ENCODE results near the gene MYRF.

The MYRF gene

DNA sequence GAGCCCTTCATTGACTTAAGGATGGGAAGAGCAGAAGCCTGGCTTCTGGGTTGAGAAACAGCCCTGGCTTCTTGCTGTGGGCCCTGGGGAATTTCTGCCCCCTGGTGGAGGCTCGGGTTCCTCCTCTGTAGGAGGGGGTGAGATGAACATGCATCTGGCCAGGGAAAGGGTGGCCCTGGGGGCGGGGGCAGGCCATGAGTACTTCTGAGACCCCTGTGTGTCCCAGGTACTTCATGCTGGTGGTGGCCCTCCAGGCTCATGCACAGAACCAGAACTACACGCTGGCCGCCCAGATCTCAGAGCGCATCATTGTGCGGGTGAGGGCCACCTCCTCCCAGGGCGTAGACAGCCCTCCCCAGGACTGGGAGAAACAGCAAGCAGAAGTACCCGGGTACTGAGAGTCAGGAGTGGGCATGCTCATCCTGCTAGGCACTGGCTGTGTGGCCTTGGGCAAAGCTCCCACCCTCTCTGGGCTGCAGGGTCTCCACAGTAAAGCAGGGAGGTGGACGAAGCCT is 24.2 kb downstream of the MYRF start:
- peak; percentile 38 for DNase-seq
- H3K27me3 Mint-ChIP-seq, result peaks cover 31 to 39% of the 10 kb centered on the region in 2 donors
- ATAC-seq (replicated peaks), result peak; percentile 81 to 84
- peaks cover 12 to 19% of the 10 kb centered on the region in 2 donors for H3K4me1 Mint-ChIP-seq
- H3K36me3 Mint-ChIP-seq, result peaks cover 2 to 9% of the 10 kb centered on the region in 2 donors
- peak overlapping the region; percentile 57 to 60 for H3K4me3 Mint-ChIP-seq
- no peak overlapping the region for H3K27ac Mint-ChIP-seq
- H3K9me3 Mint-ChIP-seq, result no peaks in the 10 kb centered on the region

DNA sequence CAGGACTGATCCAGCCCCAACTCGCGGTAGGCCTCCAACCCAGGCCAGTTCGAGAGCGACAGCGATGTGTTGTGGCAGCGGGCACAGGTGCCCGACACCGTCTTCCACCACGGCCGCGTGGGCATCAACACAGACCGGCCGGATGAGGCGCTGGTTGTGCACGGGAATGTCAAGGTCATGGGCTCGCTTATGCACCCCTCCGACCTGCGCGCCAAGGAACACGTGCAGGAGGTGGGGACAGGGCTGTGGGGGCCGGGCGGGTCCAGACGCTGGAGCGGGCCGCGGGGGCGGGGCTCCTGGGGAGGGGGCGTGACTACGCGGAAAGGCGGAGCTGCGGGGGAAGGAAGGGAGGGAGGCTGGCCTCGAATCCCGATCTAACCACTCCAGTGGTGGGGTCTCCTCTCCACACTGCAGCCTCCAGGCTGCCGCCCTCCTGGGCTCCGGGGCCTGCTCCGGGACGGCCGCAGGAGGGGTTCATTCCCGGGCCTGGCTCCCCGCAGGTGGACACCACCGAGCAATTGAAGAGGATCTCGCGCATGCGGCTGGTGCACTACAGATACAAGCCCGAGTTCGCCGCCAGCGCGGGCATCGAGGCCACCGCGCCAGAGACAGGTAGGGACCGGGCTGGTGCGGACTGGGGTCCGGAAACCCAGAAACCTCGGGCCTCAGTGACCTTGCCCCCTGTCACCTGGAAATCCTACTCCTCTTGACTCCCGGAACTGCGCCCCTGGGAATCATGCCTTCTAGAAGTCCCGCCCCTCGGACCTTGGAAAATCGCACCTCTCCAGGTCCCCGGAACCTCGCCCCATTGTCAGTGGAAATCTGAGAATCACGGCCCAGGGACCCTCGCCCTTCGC is 25.0 kb downstream of the MYRF start:
- H3K27me3 Mint-ChIP-seq, result peaks cover 31 to 39% of the 10 kb centered on the region in 2 donors
- H3K4me3 Mint-ChIP-seq, result peak overlapping the region; percentile 57 to 60
- no peaks in the 10 kb centered on the region for H3K9me3 Mint-ChIP-seq
- DNase-seq (peak; percentile 16), ATAC-seq (replicated peaks) (peak; percentile 44 to 55)
- H3K27ac Mint-ChIP-seq, result no peak overlapping the region
- H3K36me3 Mint-ChIP-seq, result peaks cover 6 to 11% of the 10 kb centered on the region in 2 donors
- H3K4me1 Mint-ChIP-seq, result peaks cover 12 to 19% of the 10 kb centered on the region in 2 donors

DNA sequence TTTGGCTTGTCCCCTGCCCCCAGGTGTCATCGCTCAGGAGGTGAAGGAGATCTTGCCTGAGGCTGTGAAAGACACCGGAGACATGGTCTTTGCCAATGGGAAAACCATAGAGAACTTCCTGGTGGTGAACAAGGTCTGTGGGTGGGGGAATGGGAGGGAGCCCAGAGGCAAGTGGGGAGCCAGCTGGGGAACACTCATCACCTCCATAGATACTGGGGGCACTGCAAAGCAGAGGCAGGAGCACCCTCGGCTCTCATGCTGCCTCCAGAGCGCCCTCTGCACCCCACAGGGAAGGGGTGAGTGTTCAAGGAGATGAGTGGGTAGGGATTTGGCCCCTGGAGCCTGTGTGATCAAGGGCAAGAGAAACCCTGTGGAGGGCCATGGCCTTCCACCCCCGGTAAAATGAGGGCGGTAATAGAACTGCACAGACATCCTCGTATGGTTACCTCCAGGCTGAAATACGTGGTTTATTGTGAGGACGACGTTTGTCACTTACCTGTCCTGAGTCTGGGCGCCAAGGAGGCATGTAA is 26.0 kb downstream of the MYRF start:
- ATAC-seq (replicated peaks), result no peak
- DNase-seq, result no peak
- no peak overlapping the region for H3K27ac Mint-ChIP-seq
- peaks cover 12 to 19% of the 10 kb centered on the region in 2 donors for H3K4me1 Mint-ChIP-seq
- no peaks in the 10 kb centered on the region for H3K9me3 Mint-ChIP-seq
- H3K36me3 Mint-ChIP-seq, result peaks cover 8 to 17% of the 10 kb centered on the region in 2 donors
- no peak overlapping the region for H3K4me3 Mint-ChIP-seq
- peaks cover 31 to 35% of the 10 kb centered on the region in 2 donors for H3K27me3 Mint-ChIP-seq

DNA sequence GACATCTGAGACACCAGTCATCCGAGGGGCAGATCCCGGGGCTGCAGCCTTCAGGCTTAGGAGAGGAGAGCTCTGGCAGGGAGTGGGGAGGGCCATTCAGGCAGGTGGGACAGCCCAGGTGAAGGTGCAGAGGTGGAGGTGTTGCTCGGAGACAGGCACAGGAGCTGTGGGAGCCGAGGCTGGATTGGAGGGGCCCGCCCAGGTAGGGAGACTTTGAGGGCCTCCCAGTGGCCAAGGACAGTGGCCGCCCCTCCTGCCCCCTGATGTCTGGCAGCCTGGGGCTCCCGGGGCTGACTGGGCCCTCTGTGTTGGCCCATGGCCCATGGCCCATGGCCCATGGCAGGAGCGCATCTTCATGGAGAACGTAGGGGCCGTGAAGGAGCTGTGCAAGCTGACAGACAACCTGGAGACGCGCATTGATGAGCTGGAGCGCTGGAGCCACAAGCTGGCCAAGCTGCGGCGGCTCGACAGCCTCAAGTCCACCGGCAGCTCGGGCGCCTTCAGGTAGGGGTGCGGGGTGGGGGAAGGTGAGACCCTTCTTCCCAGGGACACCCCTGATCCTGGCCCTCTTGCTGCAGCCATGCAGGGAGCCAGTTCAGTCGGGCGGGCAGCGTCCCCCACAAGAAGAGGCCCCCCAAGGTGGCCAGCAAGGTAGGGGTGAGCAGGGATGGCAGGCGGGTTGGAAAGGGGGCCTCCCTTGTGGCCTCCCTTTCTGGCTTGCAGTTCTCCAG is 26.6 kb downstream of the MYRF start:
- Mint-ChIP-seq H3K36me3 (peaks cover 11 to 24% of the 10 kb centered on the region in 2 donors), H3K27me3 (peaks cover 31 to 35% of the 10 kb centered on the region in 2 donors), H3K4me3 (no peak overlapping the region), H3K4me1 (peaks cover 14 to 19% of the 10 kb centered on the region in 2 donors), H3K27ac (no peak overlapping the region), H3K9me3 (no peaks in the 10 kb centered on the region)
- ATAC-seq (replicated peaks) (no peak), DNase-seq (no peak)

DNA sequence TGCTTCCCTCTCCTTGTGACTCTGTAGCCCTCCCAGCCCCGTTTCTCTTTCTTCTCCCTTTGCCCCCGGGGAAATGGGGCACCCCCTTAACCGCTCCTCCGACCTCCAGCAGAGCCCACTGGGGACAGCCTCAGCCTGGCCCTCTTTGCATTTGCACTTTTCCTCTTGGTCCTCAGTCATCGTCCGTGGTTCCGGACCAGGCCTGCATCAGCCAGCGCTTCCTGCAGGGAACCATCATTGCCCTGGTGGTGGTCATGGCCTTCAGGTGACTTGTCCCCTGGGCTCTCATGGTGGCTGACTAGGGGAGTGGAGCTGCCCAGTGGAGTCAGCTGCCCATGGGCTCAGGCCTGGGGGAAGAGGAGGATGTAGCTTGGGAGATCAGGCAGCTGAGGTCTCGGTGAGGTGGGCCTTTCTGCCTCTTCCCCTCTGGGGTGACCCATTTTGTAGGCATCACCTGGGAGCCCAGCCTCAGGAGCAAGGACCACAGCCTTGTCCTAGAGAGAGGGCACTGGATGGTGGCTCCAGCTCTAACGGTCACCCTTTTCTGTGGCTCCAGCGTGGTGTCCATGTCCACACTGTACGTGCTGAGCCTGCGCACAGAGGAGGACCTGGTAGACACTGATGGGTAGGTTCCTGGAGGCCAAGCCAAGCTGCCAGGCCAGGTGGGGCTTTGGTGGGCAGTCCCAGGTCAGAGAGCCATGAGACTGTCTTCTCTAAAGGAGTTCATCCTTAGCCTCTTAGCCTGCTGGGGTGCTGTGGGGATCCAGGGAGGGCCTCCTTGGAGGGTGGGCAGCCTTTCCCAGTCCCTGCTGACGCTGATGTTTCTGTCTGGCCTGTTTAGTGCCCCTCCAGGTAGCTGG is 27.5 kb downstream of the MYRF start:
- ATAC-seq (replicated peaks) (no peak), DNase-seq (no peak)
- H3K4me3 Mint-ChIP-seq, result no peak overlapping the region
- peaks cover 19 to 27% of the 10 kb centered on the region in 2 donors for H3K4me1 Mint-ChIP-seq
- no peaks in the 10 kb centered on the region for H3K9me3 Mint-ChIP-seq
- peaks cover 19 to 32% of the 10 kb centered on the region in 2 donors for H3K36me3 Mint-ChIP-seq
- peaks cover 26 to 31% of the 10 kb centered on the region in 2 donors for H3K27me3 Mint-ChIP-seq
- H3K27ac Mint-ChIP-seq, result peak overlapping the region; percentile 74

DNA sequence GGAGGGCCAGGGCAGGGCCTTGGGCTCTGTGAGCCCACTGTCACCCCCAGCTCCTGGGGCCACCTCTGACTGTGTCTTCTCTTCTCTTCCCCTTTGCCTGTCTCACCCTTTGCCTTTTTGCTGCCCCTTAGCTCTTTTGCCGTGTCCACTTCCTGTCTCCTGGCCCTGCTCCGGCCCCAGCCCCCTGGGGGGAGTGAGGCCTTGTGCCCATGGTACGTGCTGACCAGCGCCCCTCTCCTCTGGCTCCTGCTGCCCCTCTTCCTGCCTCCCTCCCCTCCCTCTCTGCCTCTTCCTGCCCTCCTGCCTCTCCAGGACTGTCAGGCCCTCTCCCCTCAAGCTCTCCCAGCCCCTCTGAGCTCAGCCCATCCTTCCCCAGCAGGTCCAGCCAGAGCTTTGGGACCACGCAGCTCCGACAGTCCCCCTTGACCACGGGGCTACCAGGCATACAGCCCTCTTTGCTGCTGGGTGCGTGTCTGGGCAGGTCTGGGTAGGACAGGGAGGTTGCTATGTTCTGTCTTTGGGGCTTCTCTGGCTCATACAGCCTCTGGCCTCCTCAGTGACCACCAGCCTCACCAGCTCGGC is 28.2 kb downstream of the MYRF start:
- Mint-ChIP-seq H3K4me1 (peaks cover 18 to 28% of the 10 kb centered on the region in 2 donors), H3K9me3 (no peaks in the 10 kb centered on the region), H3K27me3 (peaks cover 19 to 24% of the 10 kb centered on the region in 2 donors), H3K36me3 (peaks cover 26 to 40% of the 10 kb centered on the region in 2 donors), H3K27ac (no peak overlapping the region), H3K4me3 (no peak overlapping the region)
- DNase-seq (no peak), ATAC-seq (replicated peaks) (no peak)

DNA sequence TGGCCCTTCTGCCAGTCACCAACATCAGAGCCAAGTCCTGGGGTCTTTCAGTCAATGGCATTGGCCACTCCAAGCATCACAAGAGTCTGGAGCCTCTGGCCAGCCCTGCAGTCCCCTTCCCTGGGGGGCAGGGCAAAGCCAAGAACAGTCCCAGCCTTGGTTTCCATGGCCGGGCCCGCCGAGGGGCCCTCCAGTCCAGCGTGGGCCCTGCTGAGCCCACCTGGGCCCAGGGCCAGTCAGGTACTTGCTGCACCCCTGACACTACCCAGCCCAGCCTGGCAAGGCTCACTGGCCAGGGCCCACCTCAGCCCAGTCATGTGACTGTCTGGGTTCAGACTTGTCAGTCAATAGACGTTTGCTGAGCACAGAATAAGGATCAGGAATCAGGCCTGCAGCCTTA is 29.1 kb downstream of the MYRF start:
- Mint-ChIP-seq H3K4me1 (peaks cover 20 to 32% of the 10 kb centered on the region in 2 donors), H3K4me3 (no peak overlapping the region), H3K9me3 (no peaks in the 10 kb centered on the region), H3K36me3 (peaks cover 26 to 44% of the 10 kb centered on the region in 2 donors), H3K27ac (no peak overlapping the region), H3K27me3 (peaks cover 10 to 18% of the 10 kb centered on the region in 2 donors)
- DNase-seq (no peak), ATAC-seq (replicated peaks) (no peak)

DNA sequence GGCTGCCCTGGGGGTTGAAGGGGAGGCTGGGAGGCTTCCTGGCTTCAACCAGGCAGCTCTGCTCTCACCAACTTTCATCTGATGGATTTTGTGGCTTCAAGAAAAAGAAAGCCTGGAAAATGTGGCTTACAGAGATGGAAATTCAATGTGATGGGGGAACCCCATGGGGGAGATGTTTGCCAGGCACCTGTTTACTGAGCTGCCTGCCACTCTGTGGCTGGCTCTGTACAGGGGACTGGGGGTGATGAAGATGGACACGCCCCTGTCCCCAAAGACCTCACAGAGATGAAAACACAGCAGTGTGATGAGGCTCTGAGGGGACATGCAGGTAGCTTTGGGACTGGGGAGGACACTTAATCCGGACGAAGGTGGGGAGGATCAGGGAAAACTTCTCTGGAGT is 29.9 kb downstream of the MYRF start:
- no peak for ATAC-seq (replicated peaks)
- no peak overlapping the region for H3K27ac Mint-ChIP-seq
- peaks cover 17 to 32% of the 10 kb centered on the region in 2 donors for H3K4me1 Mint-ChIP-seq
- no peaks in the 10 kb centered on the region for H3K9me3 Mint-ChIP-seq
- H3K27me3 Mint-ChIP-seq, result peaks cover 7 to 16% of the 10 kb centered on the region in 2 donors
- DNase-seq, result no peak
- H3K4me3 Mint-ChIP-seq, result no peak overlapping the region
- H3K36me3 Mint-ChIP-seq, result peaks cover 27 to 44% of the 10 kb centered on the region in 2 donors

DNA sequence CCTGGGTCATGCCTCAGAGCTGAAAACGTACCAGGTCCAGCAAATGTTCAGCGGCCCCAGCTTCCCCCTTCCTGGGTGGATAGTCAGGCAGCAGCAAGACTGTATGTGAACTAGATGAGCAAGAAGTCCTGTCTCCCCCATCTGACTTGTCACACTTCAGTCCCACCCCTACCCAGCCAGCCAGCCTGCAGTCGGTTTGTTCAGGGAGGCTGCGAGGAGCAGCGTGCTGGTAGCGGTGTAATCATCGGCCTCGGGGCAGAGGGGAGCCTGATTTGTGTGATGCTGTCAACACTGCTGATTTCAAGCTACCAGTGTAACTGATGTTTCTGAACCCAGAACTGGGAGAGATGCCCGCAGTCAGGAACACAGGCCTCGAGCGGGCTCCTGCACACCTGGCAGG is 30.4 kb downstream of the MYRF start:
- no peak for ATAC-seq (replicated peaks)
- no peaks in the 10 kb centered on the region for H3K9me3 Mint-ChIP-seq
- peaks cover 29 to 44% of the 10 kb centered on the region in 2 donors for H3K36me3 Mint-ChIP-seq
- no peak overlapping the region for H3K27ac Mint-ChIP-seq
- DNase-seq, result no peak
- H3K4me3 Mint-ChIP-seq, result no peak overlapping the region
- H3K4me1 Mint-ChIP-seq, result peaks cover 17 to 31% of the 10 kb centered on the region in 2 donors
- peaks cover 5 to 14% of the 10 kb centered on the region in 2 donors for H3K27me3 Mint-ChIP-seq

DNA sequence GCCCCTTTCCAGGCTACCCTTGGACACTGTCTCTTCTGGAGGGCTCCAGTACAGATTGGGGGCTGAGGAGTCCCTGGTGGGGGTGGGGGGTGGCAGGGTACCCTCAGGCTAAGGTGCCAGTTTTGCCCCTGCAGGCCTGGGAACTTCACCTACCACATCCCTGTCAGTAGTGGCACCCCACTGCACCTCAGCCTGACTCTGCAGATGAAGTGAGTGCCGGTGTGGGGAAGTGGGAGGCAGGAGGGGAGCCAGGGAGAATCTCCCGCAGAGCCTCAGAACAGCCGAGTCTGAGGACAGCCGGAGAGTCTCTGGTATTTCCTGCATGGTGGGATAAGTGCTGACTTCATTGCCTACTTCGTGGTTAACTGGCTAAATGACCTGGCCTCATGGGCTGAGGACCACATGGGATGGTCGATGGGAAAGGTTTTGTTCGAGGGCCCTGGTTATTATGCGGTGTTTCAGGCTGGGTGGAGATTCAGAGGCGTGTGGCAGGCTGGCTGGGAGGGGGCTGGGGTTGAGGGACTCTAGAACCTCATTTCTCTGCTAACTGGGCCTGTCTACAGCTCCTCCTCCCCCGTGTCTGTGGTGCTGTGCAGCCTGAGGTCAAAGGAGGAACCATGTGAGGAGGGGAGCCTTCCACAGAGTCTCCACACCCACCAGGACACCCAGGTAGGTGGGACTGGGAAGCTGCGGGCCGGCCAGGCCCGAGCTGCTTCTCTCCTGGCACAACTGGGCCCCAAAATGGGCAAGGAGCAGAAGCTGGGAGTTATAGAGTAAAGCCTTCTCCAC is 31.5 kb downstream of the MYRF start:
- Mint-ChIP-seq H3K9me3 (no peaks in the 10 kb centered on the region), H3K4me3 (no peak overlapping the region), H3K4me1 (peaks cover 15 to 26% of the 10 kb centered on the region in 2 donors), H3K27ac (peak overlapping the region; percentile 47), H3K27me3 (peaks cover 0 to 4% of the 10 kb centered on the region in 2 donors), H3K36me3 (peaks cover 36 to 48% of the 10 kb centered on the region in 2 donors)
- no peak for ATAC-seq (replicated peaks)
- no peak for DNase-seq

DNA sequence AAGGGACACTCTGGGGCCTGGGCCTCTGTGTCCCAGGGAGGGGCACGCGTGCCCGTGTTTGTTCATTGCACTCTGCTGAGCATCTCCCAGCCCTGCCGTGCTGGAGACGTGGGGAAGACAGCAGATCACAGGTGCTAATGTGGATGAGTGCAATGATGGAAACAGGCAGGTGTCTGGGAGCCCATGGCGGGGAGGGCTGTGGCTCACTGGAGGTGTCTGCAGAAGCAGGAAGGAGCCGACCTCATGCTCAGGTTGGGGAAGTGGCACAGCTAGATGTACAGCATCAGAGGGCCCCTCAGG is 32.0 kb downstream of the MYRF start:
- H3K9me3 Mint-ChIP-seq, result no peaks in the 10 kb centered on the region
- DNase-seq, result no peak
- no peak for ATAC-seq (replicated peaks)
- peaks cover 0 to 4% of the 10 kb centered on the region in 2 donors for H3K27me3 Mint-ChIP-seq
- peaks cover 38 to 50% of the 10 kb centered on the region in 2 donors for H3K36me3 Mint-ChIP-seq
- no peak overlapping the region for H3K27ac Mint-ChIP-seq
- H3K4me1 Mint-ChIP-seq, result peaks cover 15 to 28% of the 10 kb centered on the region in 2 donors
- no peak overlapping the region for H3K4me3 Mint-ChIP-seq

DNA sequence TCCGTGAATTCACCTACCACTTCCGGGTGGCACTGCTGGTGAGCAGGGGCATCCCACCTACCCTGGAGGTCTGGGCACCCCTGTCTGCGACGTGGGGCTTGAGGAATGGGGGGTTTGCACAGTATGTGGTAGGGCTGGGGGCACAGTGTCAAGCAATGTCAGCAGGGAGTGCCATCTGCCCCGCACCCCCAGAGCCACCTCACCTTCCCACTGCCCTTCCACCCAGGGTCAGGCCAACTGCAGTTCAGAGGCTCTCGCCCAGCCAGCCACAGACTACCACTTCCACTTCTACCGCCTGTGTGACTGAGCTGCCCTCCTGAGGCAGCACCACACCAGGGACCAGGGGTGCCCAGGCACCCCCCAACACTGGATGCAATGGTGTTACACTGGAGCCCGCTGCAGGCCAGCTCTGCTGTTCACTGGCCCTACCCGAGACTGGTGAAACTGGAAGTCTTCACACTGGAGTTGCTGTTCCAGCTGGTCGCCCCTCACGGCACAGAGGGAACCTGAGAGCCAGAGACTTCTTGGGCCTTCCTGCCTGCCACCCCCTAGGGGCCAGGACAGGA is 33.5 kb downstream of the MYRF start:
- Mint-ChIP-seq H3K4me3 (peak overlapping the region in 1 of 2 donors; percentile 23), H3K9me3 (no peaks in the 10 kb centered on the region), H3K27me3 (no peaks in the 10 kb centered on the region), H3K27ac (peak overlapping the region; percentile 48), H3K4me1 (peaks cover 21 to 37% of the 10 kb centered on the region in 2 donors), H3K36me3 (peaks cover 43 to 57% of the 10 kb centered on the region in 2 donors)
- DNase-seq (no peak), ATAC-seq (replicated peaks) (peak; percentile 24 to 71)

All from stimulated activated naive B cell treated with anti-CD40 and anti-IgM and Interleukin-4, amounts not matched to agents 10 μg/mL and 1 μg/mL and 100 μg/mL, for 72 hours (primary cell).